NCI-H1436 treated with DMSO at 0.1 percent for 48 hours (cell line): ENCODE results near the gene LRRC18.

Experiments used
- DNase-seq: peaks from one replicate; lab custom pipeline; 2025; lab: John Stamatoyannopoulos, UW

Gene LRRC18

DNA sequence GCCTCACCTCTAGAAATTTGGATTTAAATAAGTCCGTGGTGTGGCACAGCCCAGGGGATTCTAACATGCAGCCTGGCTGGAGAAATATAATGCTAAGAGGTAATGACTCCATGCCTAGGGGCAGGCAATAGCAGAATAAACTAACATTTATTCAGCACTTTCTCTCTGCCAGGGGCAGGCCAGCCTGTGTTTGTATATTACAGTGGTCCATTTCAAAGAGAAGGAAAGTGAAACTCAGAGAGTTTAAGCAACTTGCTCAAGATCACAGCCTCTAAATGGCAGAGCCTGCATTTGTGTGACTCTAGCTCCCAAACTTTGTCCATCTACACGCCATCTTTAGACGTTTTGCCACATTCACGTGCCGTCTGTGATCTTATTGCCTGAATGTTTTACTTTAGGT, 6.7 kb upstream of the LRRC18 start:
- DNase-seq = no peak

DNA sequence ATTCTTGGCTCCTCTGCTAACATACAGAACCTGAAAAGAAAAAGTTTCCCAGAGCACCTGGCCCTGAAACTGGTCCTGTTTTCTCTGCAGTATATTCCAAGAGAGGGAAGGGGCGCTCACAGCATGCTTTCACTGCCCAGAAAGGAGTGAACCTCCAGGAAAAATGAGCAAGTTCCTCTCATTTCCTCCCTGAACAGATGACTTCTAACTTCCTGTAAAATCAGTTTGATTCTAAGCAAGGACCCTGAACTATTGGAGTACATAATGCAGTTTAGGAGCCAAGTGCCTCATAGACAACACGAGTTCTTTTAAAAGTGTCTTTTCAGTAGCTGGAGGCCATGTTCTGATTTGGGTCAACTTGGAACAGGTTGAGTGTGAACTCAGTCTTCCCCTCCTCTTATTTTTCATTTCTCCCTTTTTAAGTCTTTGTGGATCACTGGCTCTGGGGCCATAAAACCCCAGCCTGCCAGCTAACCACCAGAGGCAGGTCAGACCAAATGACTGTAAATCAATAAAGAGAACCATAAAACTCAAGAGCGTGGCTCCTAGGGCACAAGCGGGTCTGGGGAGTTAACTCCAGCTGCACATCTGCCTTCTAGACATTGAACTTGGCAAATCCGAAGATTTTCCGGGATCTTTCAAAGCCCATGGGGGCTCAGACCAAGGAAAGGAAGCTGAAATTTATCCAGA, 5.9 kb upstream of the LRRC18 start:
- no peak for DNase-seq

DNA sequence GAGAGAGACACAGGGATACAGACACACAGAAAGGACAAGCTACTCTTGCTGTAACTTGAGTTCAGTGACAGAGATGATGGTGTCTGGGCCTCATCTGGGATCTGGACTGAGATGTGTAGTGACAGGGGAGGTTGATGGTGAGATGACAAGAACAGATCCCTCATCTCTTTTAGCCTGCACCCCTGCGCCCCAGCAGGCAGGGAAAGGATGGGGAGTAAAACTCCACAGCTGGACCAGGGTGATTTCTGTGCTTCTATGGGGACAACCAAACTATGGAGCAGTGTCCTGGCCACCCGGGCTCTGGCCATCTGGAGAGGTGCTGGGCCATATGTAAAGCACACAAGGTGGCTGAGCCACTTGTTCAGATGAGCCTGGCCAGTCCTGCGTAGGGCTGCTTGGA, 4.5 kb upstream of the LRRC18 start:
- DNase-seq = no peak

DNA sequence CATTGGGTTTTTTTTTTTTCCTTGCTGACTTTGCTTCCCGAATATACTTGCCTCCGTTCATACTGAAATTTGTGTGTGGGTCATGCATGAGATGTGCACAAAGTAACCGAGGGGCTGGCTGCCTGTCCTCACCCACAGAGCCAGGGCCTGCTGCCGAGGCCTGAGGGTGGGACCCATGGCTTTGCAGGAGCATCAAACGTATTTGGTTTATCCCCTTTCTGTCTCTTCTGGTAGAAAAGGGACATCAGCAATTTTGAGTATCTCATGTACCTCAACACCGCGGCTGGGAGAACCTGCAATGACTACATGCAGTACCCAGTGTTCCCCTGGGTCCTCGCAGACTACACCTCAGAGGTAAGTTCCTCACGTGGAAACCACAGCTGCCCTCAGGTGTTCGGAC, 3.5 kb upstream of the LRRC18 start:
- no peak for DNase-seq

DNA sequence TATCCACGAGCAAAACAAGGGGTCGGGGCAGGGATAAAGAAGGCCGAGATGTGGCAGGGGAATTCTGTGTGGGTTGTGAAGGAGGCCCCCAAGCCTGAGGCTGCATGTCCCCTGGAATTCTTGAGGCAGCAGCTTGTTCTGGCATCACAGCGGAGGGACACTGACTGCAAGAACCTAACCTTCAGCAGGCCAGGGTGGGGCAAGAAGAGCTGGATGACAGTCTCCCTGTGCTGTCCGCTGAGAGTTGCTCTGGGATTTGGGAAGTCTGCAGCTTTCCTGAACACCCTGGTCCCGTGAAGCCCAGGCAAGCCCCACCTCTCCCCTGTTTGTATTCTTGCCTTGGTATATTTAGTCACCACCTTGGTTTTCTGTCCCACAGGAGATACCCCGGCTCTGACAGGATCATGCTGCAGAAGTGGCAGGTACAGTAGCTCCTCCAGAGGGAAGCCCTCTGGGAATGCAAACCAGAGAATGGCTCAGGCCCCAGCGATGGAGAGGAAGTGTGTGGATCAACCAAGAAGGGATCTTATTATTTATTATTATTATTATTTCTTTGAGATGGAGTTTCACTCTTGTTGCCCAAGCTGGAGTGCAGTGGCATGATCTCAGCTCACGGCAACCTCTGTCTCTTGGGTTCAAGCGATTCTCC, 1.9 kb upstream of the LRRC18 start:
- DNase-seq = no peak

DNA sequence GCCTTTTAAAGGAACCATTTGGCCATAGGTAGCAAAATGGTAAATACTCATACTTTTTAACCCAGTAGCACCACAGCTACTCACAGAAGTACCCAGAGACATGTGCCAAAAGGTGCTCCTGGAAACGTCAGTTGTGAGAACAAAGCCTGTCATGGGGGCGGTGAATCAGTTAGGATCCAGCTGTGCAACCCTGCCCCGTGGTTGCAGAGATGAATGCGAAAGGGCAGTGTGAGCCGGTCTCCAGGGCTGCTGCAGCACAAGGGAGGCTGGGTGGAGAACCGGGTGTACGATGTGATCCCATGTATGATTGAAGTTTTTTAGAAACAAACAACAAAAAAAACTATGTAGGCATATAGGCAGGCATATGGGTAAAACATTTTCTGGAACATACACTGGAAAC, 1.3 kb upstream of the LRRC18 start:
- DNase-seq = no peak

DNA sequence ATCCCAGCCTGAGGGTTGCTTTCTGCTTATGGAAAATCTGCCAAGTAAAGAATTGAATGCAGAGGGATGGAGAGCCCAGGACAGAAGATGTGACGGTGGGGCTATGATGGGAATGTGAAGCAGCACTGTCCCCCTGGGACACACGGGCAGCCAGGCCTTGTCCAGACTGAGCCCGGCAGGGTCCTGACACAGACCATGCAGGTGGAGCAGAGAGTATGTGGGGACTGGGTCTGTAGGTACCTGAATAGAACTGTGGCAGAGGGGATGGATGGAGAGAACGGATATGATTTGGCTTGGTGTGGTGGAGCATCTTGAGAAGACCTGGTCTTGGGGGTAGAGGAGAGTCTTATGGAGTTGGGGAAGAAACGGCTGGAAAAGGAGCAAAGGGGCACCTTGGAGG, 732 bp upstream of the LRRC18 start:
- DNase-seq = no peak

DNA sequence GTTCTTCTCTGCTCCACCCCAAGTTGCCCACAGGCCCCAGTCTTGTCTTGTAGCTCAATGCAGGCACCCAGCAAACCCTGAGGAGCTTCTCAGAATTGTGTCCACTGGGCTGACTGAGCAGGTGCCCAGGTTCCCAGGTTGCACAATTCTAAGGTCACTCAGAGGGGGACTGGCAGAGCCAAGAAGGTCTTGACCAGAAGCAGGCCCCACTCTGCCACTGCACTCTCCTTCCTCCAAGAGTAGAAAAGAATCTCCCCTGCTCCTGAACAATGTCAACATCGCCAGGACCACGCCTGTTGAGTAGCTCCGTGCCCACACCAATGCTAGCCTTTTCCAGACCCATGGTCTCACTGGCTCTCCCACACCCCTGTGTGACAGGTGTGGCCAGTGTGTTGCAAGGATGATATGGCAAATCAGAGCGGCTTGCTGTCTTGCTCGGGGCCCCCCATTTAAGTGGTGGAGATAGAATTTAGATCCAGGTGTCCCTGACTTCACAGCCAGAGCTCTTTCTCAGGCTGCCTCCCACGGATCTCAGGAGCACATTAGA, 577 bp downstream of the LRRC18 start:
- DNase-seq = no peak

DNA sequence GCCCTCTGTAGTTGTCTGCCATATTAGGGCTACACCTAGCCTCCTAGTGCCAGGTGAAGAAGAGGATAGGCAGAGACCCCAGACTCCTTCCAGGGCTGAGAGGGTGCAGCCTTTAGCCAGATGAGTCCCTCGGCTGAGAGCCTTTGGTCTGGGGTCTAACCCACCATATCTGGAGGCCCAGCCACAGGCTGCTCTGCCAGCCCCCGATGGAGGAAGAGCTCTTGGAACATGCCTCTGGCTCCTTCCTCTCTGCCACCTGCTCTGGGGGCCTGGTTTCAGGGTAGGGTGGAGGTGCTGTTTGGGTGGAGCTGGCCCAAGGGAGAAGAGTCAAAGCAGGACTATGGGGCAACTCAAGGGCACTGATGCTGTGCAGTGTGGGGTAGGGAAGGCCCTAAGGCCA, 1.4 kb downstream of the LRRC18 start:
- no peak for DNase-seq

DNA sequence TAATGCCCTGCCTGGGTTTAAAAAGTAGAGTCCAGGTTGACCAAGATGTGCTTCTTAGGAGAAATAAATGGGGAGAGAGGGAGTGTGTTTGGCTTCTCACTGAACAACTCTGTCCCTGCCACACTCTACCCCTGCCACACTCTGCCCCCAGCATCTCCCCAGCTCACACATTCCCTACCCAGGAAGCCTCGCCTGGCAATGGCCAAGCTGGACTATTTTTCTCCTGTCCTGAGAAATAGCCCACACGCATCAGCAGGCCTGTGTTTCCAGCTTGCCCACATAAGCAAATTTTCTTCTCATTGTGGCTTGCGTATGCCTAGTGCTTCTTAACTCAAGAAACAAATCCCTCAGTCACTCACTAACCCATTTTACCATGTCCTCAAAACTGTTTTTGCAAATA, 1.8 kb downstream of the LRRC18 start:
- DNase-seq = no peak

DNA sequence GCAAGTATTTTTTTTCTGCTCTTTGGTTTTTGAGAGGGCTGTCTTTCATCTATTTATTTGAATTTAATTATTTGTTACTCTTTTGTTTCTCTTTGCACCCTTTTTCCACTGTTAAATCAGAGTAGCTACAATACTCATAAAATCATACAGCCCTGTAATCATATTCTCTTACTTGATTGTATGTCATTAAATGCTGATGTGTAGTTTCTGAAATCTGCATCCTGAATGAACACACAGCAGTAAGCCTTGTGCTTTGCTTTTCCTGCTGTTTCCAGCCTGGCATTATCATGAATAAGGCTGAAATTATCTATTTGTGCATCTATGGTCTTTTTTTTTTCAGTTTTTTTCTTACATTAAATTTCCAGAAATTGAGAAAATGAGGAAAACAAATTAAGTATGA, 4.1 kb downstream of the LRRC18 start:
- no peak for DNase-seq

DNA sequence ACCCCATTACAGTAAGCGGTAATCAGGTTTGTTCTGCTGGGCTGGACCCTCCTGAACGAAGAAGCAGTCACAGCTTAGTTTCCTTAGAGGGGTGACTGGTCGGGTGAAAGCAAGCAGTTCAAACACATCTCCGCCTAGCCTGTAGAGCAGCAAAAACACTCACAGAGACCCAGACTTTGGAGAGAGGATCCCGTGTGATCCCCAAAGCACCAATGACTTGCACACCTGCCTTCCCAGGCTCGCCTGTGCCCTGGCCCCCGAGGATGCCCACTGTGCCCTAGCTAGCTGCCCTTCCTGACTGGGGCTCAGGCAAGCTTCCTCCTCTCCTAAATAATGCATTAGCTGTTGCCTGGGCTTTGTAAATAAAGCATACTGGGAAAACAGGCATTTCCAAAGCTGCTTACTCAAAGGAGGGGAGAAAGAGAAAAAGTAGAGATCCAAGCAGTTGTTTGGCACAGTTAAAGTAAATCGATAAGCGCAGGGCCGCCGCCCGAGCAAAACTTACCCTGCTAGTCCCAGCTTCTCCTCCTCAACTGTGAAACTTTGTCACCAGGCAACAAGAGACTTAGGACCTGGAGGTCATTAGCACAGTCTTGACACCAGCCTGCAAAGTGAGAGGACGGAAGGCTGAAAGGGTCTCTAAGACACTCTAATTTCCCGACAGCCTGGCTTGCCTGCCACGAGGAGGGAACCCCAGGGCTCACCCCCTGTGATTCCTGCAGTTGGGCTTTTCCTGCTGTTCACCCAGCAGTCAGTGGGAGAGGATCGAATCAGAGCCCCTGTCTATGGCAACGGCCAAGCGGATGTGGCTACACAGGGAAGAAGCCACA, 4.8 kb downstream of the LRRC18 start:
- DNase-seq = no peak

DNA sequence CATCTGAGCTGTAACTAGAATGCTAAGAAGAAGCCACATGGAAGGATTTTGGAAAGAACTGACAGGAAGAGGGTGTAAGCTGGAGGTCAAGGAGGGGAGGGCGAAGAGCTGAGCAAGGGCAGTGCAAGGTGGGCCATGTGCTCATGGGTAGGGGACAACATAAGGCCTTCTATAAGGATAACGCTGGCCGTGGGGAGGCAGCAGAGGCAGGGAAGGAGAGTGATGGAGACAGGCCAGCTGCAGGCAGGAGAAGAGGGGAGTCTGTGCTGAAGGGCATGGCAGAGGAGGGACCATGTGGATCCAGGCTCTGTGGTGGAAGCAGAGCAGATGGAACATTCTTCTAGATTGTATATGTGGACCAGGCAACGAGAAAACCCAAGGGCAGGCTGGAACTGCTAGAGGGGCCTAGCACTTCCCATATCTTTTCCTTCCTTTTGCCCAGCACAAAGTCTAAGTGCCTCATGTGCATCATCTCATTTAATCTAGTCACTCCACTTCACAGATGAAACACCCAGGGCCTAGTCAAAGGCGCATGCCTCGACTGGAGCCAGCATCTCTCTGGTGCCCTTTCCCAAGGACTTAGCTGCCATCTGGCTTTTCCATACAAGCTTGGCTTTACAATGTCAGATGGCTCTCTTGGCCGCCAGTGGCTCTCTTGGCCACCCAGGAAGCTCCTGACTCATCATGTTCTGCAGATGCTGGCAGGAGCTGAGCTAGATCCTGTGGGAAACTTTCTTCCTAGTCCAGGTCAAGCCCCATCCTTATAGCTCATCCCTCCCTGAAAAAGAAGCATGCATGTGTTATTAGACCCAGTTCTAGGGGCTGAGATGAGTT, 6.6 kb downstream of the LRRC18 start:
- no peak for DNase-seq

DNA sequence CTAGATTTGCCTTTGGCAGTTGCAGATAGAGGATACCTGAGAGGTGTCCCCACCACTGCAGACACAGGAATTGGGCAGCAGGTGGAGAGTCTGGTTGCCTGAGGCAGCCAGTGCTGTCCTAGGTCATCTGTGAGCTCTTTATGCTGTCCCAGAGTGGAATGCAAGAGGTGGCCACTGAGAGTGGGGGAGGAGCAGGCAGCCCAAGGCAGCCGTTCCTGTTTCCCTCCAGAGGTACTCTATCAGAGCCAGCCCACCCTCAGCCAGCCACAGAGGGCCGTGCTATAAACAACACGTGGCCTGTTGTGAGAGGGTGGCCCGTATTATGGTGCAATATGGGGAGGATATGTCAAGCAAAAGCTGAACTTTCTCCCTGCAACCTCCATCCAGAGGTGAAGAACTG, 8.5 kb downstream of the LRRC18 start:
- no peak for DNase-seq

DNA sequence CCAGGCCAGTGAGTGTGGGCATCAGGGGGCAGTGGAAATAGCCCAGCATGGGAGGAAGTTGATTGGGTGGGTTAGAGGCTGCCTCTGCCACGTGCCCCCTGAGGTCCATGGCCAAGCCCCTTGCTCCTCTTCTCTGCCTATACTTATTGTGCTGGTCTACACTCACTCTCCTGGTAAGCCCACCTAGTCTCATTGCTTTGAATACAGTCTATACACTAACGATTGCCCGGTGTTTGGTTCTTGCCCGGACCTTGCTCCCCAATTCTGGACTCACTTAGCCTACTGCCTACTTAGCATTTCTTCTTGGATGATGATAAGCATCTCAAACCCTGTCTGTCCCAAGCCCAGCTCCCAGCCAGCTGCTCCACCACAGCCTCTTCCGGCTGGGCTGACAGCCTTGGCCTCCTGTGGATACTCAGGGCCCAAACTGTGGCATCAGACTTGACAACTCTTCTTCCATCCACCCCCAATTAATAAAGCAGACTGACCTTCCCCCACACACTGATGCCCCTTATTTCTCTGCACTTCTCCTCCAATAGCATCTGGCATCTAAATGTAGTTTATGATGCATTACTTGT, 10.1 kb downstream of the LRRC18 start:
- no peak for DNase-seq

DNA sequence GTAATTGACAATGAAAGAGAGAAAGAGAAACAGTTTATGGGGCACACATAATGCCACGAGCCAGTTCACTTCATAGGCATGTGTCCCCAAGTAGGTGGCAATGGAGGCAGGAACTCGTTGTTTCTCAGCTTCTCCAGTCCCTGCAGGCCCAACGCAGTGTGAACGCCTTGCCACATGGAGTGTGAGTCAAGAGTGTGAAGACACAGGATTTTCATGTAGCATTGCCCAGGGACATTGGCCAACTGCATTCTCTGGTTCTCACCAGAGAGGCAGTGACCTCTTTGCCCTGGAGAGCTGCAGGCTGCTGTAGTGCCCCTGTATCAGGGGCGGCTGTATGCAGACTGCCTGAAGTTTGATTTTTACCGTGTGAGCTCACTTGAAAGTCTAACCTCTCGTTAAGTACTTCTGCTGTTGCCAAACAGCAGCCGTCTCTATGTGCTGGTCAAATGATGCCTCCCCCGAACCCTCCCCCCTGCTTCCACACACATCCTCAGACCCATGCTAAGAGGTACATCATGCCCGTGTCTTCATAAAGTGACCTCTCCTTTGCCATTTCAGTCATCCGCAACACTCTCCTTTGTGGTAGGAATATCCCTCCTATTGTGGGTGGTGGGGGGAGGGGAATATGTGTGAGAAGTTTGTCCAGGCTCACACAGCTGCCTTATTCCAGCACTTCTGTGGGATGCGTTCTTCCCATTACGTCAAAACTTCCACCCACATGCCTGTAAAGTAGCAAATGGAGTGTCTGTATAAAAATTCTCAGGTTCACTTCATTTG, 12.7 kb downstream of the LRRC18 start:
- DNase-seq = no peak

DNA sequence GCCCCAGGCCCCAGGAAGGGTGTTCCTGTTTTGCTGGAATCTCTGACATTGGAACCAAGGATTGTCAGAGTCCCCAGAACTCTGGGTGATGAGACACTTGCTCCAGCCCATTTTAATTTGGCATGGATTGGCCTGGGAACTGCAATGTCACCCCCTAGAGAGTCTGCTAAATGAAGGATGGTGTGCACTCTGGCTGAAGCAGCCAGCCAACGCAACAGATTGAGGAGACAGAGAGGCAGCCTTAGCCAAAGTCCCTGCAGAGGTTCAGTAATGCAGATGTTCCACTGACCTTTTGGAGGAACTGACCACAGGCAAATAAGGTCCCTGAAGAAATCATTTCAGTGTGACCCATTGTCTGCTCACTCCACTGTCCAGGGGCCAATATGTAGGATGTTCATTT, 13.4 kb downstream of the LRRC18 start:
- DNase-seq = no peak

DNA sequence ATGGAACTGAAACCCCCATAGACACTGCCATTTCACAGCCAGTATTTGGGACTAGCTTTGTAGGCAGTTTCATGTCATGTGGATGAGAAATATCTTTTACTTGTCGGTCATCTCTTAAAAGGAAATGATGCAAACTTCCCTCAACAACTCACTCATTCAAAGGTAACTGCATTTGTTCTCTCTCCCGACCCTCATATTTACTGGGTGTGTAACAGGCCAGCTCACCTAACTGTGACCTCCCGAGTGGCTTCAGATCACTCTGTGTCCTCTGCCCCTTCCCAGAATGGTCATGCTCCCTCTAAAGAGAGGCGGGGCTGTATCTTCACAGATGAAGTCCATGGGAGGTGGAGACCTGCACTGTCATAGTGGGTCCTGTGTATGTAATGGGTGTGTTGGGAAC, 14.7 kb downstream of the LRRC18 start:
- DNase-seq = no peak

DNA sequence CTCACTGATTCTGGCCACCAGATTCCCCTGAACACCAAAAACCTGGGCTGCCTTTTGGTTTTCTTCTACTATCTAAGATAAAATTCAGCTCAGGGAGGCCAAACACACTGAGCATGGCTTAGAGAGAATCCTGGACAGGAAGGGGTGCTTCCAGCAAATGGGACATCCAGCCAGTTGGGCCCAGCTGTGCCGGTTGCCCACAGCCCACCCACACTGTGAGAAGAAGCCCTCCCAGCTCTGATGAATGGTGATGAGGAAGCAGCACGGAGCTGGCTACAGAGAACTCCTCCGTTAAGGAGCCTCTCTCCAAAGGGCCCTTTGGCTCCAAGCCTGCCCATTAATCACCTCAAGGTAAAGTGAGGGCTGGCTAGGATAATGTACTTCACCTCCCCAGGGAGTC, 15.9 kb downstream of the LRRC18 start:
- no peak for DNase-seq

DNA sequence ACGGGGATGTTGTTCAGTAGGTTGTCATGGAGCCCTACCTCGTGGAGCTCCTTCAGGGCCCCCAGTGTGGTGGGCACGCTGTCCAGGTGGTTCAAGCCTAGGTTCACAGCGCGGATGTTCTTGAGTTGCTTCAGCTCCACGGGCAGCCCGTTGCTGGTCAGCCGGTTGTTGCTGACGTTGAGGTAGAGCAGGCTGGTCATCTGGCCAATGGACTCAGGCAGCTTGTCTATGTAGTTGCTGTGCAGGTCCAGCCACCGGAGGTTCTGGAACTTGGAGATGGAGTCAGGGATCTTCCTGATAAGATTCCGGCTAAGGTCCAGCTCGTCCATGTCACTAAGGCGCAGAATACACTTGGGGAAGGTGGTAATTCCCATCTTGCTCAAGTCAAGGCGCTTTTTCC, 26.0 kb downstream of the LRRC18 start:
- no peak for DNase-seq

DNA sequence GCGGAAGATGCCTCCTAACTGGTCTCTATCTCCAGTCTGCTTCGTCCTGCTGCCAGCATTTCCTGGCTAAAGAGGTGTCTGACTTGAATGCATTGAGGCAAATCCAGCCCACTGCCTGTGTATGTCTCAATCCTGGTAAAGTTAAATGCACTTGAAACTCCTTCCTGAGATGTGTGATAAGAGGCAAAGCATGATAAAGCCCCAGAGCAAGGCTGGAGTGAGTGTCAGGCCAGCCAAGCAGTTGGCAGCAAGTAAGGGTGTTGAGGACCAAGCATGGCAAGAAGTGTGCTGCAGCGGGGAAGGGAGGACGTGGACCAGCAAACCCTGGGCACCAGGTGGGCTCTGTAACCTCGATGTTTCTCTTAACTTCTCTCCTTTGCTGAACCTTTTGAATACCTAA, 29.1 kb downstream of the LRRC18 start:
- DNase-seq = no peak
